ENCODE data around the gene ITCH. TPM values are rescaled to one million over a fixed set of nuclear protein-coding genes. Genes with fewer than 3 reads are reported as not detected.

The ITCH gene
- total and polyA plus RNA-seq, 4 donors, result 9.3 to 68.1 (median 30.4) TPM

GRCh38 chr20:34506480-34506879, 143.4 kb downstream of the ITCH start:
- no peaks in the 10 kb centered on the region for H3K9me3 ChIP-seq (ENCODE audit: control insufficient read depth in 4 of 4, insufficient read depth in 3 of 4, low read length in 3 of 4)
- TF ChIP-seq CTCF (IDR thresholded peaks at IDR 0.05; ENCODE audit: control extremely low read depth, extremely low read depth), result no peak
- H3K4me1 ChIP-seq (ENCODE audit: control insufficient read depth in 5 of 5, insufficient read depth in 5 of 5, low read length in 5 of 5), result no peaks in the 10 kb centered on the region
- H3K4me3 ChIP-seq, result no peak overlapping the region
- ATAC-seq (ENCODE audit: insufficient read depth, low FRiP score), result no peak
- H3K27ac ChIP-seq (ENCODE audit: low read depth in 1 of 2, low read length in 1 of 2), result no peak overlapping the region
- no peak for DNase-seq
- 96% methylated on average over 3 of the region's 3 CpGs for WGBS, 2 donors
- H3K36me3 ChIP-seq (ENCODE audit: control insufficient read depth in 4 of 4, insufficient read depth in 4 of 4, low read length in 4 of 4), result peaks cover 8 to 26% (median 22%) of the 10 kb centered on the region in 4 donors
- no peak overlapping the region for H3K9ac ChIP-seq (ENCODE audit: insufficient read depth in 1 of 2, low read length in 2 of 2)
- H3K27me3 ChIP-seq (ENCODE audit: control insufficient read depth in 3 of 3, insufficient read depth in 3 of 3, low read length in 2 of 3), result no peaks in the 10 kb centered on the region

- no peaks in the 10 kb centered on the region for H3K9me3 ChIP-seq (ENCODE audit: control insufficient read depth in 4 of 4, insufficient read depth in 3 of 4, low read length in 3 of 4)
Measured at GRCh38 chr20:34507702-34508413, 144.8 kb downstream of the ITCH start.

GRCh38 chr20:34510575-34510974, 147.5 kb downstream of the ITCH start:
- DNase-seq (no peak), ATAC-seq (ENCODE audit: insufficient read depth, low FRiP score) (no peak)
- no peaks in the 10 kb centered on the region for H3K27me3 ChIP-seq (ENCODE audit: control insufficient read depth in 3 of 3, insufficient read depth in 3 of 3, low read length in 2 of 3)
- no peak overlapping the region for H3K4me3 ChIP-seq
- H3K4me1 ChIP-seq (ENCODE audit: control insufficient read depth in 5 of 5, insufficient read depth in 5 of 5, low read length in 5 of 5), result peaks cover 0 to 7% (median 0%) of the 10 kb centered on the region in 5 donors
- H3K9ac ChIP-seq (ENCODE audit: insufficient read depth in 1 of 2, low read length in 2 of 2), result no peak overlapping the region
- TF ChIP-seq CTCF (IDR thresholded peaks at IDR 0.05; ENCODE audit: control extremely low read depth, extremely low read depth), result no peak
- 98 to 100% methylated on average over 1 of the region's 1 CpG for WGBS, 2 donors
- peaks cover 8 to 22% (median 19%) of the 10 kb centered on the region in 4 donors for H3K36me3 ChIP-seq (ENCODE audit: control insufficient read depth in 4 of 4, insufficient read depth in 4 of 4, low read length in 4 of 4)
- no peak overlapping the region for H3K27ac ChIP-seq (ENCODE audit: low read depth in 1 of 2, low read length in 1 of 2)
- H3K9me3 ChIP-seq (ENCODE audit: control insufficient read depth in 4 of 4, insufficient read depth in 3 of 4, low read length in 3 of 4), result no peaks in the 10 kb centered on the region

More at GRCh38 chr20:34507702-34508413, 144.8 kb downstream of the ITCH start:
- no peak overlapping the region for H3K4me3 ChIP-seq
- WGBS, 2 donors, result 93 to 98% methylated on average over 4 of the region's 4 CpGs
- DNase-seq (no peak), ATAC-seq (ENCODE audit: insufficient read depth, low FRiP score) (no peak)
- no peak overlapping the region for H3K27ac ChIP-seq (ENCODE audit: low read depth in 1 of 2, low read length in 1 of 2)
- peaks cover 8 to 26% (median 22%) of the 10 kb centered on the region in 4 donors for H3K36me3 ChIP-seq (ENCODE audit: control insufficient read depth in 4 of 4, insufficient read depth in 4 of 4, low read length in 4 of 4)
- TF ChIP-seq CTCF (IDR thresholded peaks at IDR 0.05; ENCODE audit: control extremely low read depth, extremely low read depth), result no peak
- H3K4me1 ChIP-seq (ENCODE audit: control insufficient read depth in 5 of 5, insufficient read depth in 5 of 5, low read length in 5 of 5), result no peaks in the 10 kb centered on the region
- H3K9ac ChIP-seq (ENCODE audit: insufficient read depth in 1 of 2, low read length in 2 of 2), result no peak overlapping the region
- H3K27me3 ChIP-seq (ENCODE audit: control insufficient read depth in 3 of 3, insufficient read depth in 3 of 3, low read length in 2 of 3), result no peaks in the 10 kb centered on the region
